GM23338 (cell line): ENCODE data around the gene ZNF853. TPM values are rescaled to one million over a fixed set of nuclear protein-coding genes. Genes with fewer than 3 reads are reported as not detected.
A peak's percentile ranks its signal among the peaks of the same experiment; 100 is the strongest.
"Not testable (repeated sequence)": the region's sequence is repeated elsewhere in the genome, so short reads cannot be mapped to it uniquely, and the experiment has no call there.

ENCODE experiments used
- ATAC-seq: fragments of 200-7000 bp; cut with Tn5 transposase; 3 replicates; pipeline ENCODE4 v1.9.1; 2020
- DNase-seq: peaks from one replicate; pipeline ENCODE4 v3.0.0-alpha.2; 2015; ENCODE audit warnings: low spot score
- H2AFZ ChIP-seq: fragments of 200-600 bp; sonication (generic); 2 replicates; pipeline ENCODE4 v1.8.0; 2016; ENCODE audit warnings: antibody characterized with exemption, mild to moderate bottlenecking, moderate library complexity
- H3F3A ChIP-seq: fragments of 200-600 bp; sonication (generic); replicated peaks from 2 replicates; pipeline ENCODE4 v1.8.0; 2017; ENCODE audit warnings: antibody characterized with exemption, mixed run types, low read depth
- H3K27ac ChIP-seq: fragments of 200-600 bp; sonication (generic); 2 replicates; pipeline ENCODE4 v1.6.1; 2016; ENCODE audit warnings: low read depth
- H3K27me3 ChIP-seq: fragments of 200-600 bp; sonication (generic); 2 replicates; pipeline ENCODE4 v1.8.0; 2016; ENCODE audit warnings: mild to moderate bottlenecking, mixed run types, moderate library complexity; ENCODE audit not compliant: insufficient read depth
- H3K36me3 ChIP-seq: fragments of 200-600 bp; sonication (generic); 2 replicates; pipeline ENCODE4 v1.8.0; 2016; ENCODE audit warnings: mild to moderate bottlenecking; ENCODE audit not compliant: insufficient read depth
- H3K4me1 ChIP-seq: fragments of 200-600 bp; sonication (generic); 2 replicates; pipeline ENCODE4 v1.8.0; 2016; ENCODE audit warnings: mild to moderate bottlenecking, moderate library complexity; ENCODE audit not compliant: insufficient read depth
- H3K4me2 ChIP-seq: fragments of 200-600 bp; sonication (generic); 2 replicates; pipeline ENCODE4 v1.7.1; 2017; ENCODE audit warnings: mixed run types
- H3K4me3 ChIP-seq: fragments of 200-600 bp; sonication (generic); 2 replicates; pipeline ENCODE4 v1.6.1; 2016; ENCODE audit warnings: mixed run types
- H3K79me2 ChIP-seq: fragments of 200-600 bp; sonication (generic); replicated peaks from 2 replicates; pipeline ENCODE4 v1.8.0; 2017; ENCODE audit warnings: mild to moderate bottlenecking; ENCODE audit not compliant: insufficient read depth
- H3K9me2 ChIP-seq: fragments of 200-600 bp; sonication (generic); 2 replicates; pipeline ENCODE4 v1.8.0; 2017; ENCODE audit not compliant: insufficient read depth
- H4K20me1 ChIP-seq: fragments of 200-600 bp; sonication (generic); replicated peaks from 2 replicates; pipeline ENCODE4 v1.8.0; 2017; ENCODE audit warnings: mild to moderate bottlenecking; ENCODE audit not compliant: insufficient read depth
- H3K27ac Mint-ChIP-seq: 2 replicates; pipeline ENCODE4 v1.8.0; 2020; ENCODE audit warnings: inconsistent platforms, mild to moderate bottlenecking, moderate library complexity, mixed read lengths
- H3K27me3 Mint-ChIP-seq: 3 replicates; pipeline ENCODE4 v1.8.0; 2022; ENCODE audit warnings: low read depth, mild to moderate bottlenecking, moderate library complexity, mixed read lengths, inconsistent platforms; ENCODE audit not compliant: insufficient read depth, poor library complexity
- H3K36me3 Mint-ChIP-seq: 3 replicates; pipeline ENCODE4 v1.8.0; 2021; ENCODE audit warnings: low read depth, mild to moderate bottlenecking, inconsistent platforms, moderate library complexity, mixed read lengths
- H3K4me1 Mint-ChIP-seq: 3 replicates; pipeline ENCODE4 v1.8.0; 2020; ENCODE audit warnings: mild to moderate bottlenecking, inconsistent platforms, mixed read lengths
- H3K4me3 Mint-ChIP-seq: 3 replicates; pipeline ENCODE4 v1.8.0; 2021; ENCODE audit warnings: moderate library complexity, mild to moderate bottlenecking, inconsistent platforms, mixed read lengths
- H3K9me3 Mint-ChIP-seq: 3 replicates; pipeline ENCODE4 v1.8.0; 2020; ENCODE audit warnings: moderate library complexity, mild to moderate bottlenecking, inconsistent platforms, mixed read lengths
- CREB1 ChIP-seq: fragments of 250-450 bp; sonication (Bioruptor Pico); IDR thresholded peaks from 2 replicates; pipeline ENCODE4 v1.5.0; 2020; ENCODE audit warnings: low read depth, mild to moderate bottlenecking, moderate library complexity
- CTCF ChIP-seq, 2 experiments: fragments of 200-600 bp in 1 of 2; sonication (generic) in 1 of 2; conservative IDR thresholded peaks; 2 replicates each; pipeline versions ENCODE4 v1.5.1 to v1.6.1; 2016 to 2017; ENCODE audit warnings: antibody characterized with exemption in 2 of 2, low read depth in 2 of 2, mild to moderate bottlenecking in 2 of 2, moderate library complexity in 1 of 2
- ETS1 ChIP-seq: IDR thresholded peaks from 2 replicates; pipeline ENCODE4 v1.6.1; 2016; ENCODE audit warnings: antibody characterized with exemption
- EZH2 ChIP-seq: fragments of 200-600 bp; sonication (generic); IDR thresholded peaks from one replicate; pipeline ENCODE4 v1.8.0; 2017; ENCODE audit warnings: antibody characterized with exemption, mild to moderate bottlenecking, low read depth; ENCODE audit not compliant: unreplicated experiment
- REST ChIP-seq: IDR thresholded peaks from one replicate; pipeline ENCODE4 v1.6.1; 2018; ENCODE audit warnings: antibody characterized with exemption; ENCODE audit not compliant: unreplicated experiment
- ZNF114 ChIP-seq: fragments of 250-450 bp; sonication (Bioruptor Pico); IDR thresholded peaks from 2 replicates; pipeline ENCODE4 v1.5.0; 2020; ENCODE audit warnings: mild to moderate bottlenecking, moderate library complexity
- polyA plus RNA-seq: library from polyadenylated mRNA; unstranded; fragments of >200 nt; fragmentation: Nextera tagmentation; extraction: Ambion mirVana; gene quantifications from 2 replicates; pipeline ENCODE4 v1.2.1, GENCODE V29; 2016
- total RNA-seq: library from RNA; depleted of rRNA; stranded (reverse); fragments of >200 nt; shearing (Covaris generic); gene quantifications from 2 replicates; pipeline ENCODE4 v1.2.3, GENCODE V29; 2014

ZNF853 gene
- total and polyA plus RNA-seq, 2 experiments from 2014 or later, result 0.32 to 8.9 TPM

DNA sequence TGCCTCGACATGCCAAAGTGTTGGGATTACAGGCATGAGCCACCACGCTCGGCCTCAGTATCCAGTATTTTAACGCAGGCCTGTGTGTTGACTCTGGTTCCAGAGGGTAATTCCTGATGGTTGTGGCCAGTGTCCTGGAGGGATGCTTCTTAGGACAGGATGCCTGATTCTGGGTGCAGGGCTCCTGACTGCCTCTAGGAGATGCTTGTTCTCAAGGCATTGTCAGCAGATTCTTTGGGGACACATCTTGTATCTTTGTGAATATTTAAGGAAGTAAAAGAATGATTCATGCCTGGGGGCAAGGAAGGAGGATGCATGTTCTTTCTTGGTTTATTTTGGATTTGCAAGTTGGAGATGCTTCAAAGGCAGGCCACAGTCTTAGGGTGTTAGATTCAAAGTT lies 36.0 kb upstream of the ZNF853 start:
- H3F3A ChIP-seq, result peaks cover 5% of the 10 kb centered on the region; the same call in 1 of the 2 replicates
- Mint-ChIP-seq H3K36me3 (peaks cover 41% of the 10 kb centered on the region), H3K27ac (no peak overlapping the region), H3K4me1 (peaks cover 3% of the 10 kb centered on the region; the same call in 1 of the 3 replicates), H3K4me3 (peak overlapping the region; percentile 34; the same call in 2 of the 3 replicates), H3K27me3 (peaks cover 2% of the 10 kb centered on the region), H3K9me3 (no peaks in the 10 kb centered on the region)
- DNase-seq (peak; percentile 70), ATAC-seq (peak; percentile 17)
- no peak overlapping the region for H3K4me2 ChIP-seq
- no peak overlapping the region for H3K27ac ChIP-seq
- no peaks in the 10 kb centered on the region for H3K4me1 ChIP-seq
- no peaks in the 10 kb centered on the region for H4K20me1 ChIP-seq
- H3K9me2 ChIP-seq, result no peaks in the 10 kb centered on the region
- no peak overlapping the region for H2AFZ ChIP-seq
- no peaks in the 10 kb centered on the region for H3K79me2 ChIP-seq
- H3K36me3 ChIP-seq, result 0 out of 2 replicates have a peak, but pooled peaks cover 5% of the 10 kb centered on the region
- no peaks in the 10 kb centered on the region for H3K27me3 ChIP-seq
- peak; percentile 31 to 38 for TF ChIP-seq CTCF (conservative IDR thresholded peaks at IDR 0.05; ENCODE audit: low read depth in 2 of 2)
- TF ChIP-seq EZH2, result no peak
- H3K4me3 ChIP-seq, result no peak overlapping the region

GRCh38 chr7:6585746-6586432 lies 29.5 kb upstream of the ZNF853 start:
- H3K4me3 Mint-ChIP-seq, H3F3A ChIP-seq, H3K4me1 Mint-ChIP-seq, DNase-seq, H2AFZ ChIP-seq, H3K27ac ChIP-seq, H3K9me2 ChIP-seq, H3K27me3 ChIP-seq, H3K79me2 ChIP-seq, H3K36me3 ChIP-seq, H3K9me3 Mint-ChIP-seq, H3K27ac Mint-ChIP-seq, H3K4me1 ChIP-seq, H4K20me1 ChIP-seq, H3K4me3 ChIP-seq, H3K27me3 Mint-ChIP-seq, H3K4me2 ChIP-seq, ATAC-seq: not testable (repeated sequence)
- H3K36me3 Mint-ChIP-seq, result peaks cover 69% of the 10 kb centered on the region

DNA sequence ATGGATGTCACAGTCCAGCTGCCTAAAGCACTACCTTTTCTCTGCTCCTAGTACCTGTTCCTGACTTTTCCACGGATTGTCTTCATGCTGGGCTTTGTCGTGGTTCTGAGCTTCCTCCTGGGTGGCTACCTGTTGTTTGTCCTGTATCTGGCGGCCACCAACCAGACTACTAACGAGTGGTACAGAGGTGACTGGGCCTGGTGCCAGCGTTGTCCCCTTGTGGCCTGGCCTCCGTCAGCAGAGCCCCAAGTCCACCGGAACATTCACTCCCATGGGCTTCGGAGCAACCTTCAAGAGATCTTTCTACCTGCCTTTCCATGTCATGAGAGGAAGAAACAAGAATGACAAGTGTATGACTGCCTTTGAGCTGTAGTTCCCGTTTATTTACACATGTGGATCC lies 26.8 kb upstream of the ZNF853 start:
- Histone ChIP-seq H3K4me2 (no peak overlapping the region), H4K20me1 (peaks cover 11% of the 10 kb centered on the region; the same call in 1 of the 2 replicates), H3K27ac (no peak overlapping the region), H3K9me2 (no peaks in the 10 kb centered on the region), H3K79me2 (peaks cover 8% of the 10 kb centered on the region; the same call in 1 of the 2 replicates), H3F3A (peaks cover 5% of the 10 kb centered on the region; the same call in 1 of the 2 replicates), H3K4me3 (no peak overlapping the region), H3K4me1 (0 out of 2 replicates have a peak, but pooled peaks cover 4% of the 10 kb centered on the region), H3K36me3 (0 out of 2 replicates have a peak, but pooled peaks cover 7% of the 10 kb centered on the region), H3K27me3 (no peaks in the 10 kb centered on the region), H2AFZ (no peak overlapping the region)
- Mint-ChIP-seq H3K36me3 (peaks cover 67% of the 10 kb centered on the region), H3K27ac (no peak overlapping the region), H3K4me1 (peaks cover 8% of the 10 kb centered on the region; the same call in 2 of the 3 replicates), H3K4me3 (no peak overlapping the region), H3K9me3 (no peaks in the 10 kb centered on the region), H3K27me3 (peaks cover 3% of the 10 kb centered on the region)
- ATAC-seq (no peak), DNase-seq (no peak)
- TF ChIP-seq EZH2 (no peak), ZNF114 (CRISPR knock-in tag) (no peak), REST (no peak), ETS1 (no peak), CREB1 (no peak)
